HG03280 (cell line): ENCODE measurements around the gene IQCK.
"Not testable (repeated sequence)": the region's sequence is repeated elsewhere in the genome, so short reads cannot be mapped to it uniquely, and the experiment has no call there.

Source experiments
- ATAC-seq: cut with Tn5 transposase; IDR thresholded peaks from one replicate; pipeline ENCODE4 v1.9.1; 2021; ENCODE audit warnings: mild to moderate bottlenecking, moderate library complexity; ENCODE audit not compliant: unreplicated experiment

Gene IQCK

DNA sequence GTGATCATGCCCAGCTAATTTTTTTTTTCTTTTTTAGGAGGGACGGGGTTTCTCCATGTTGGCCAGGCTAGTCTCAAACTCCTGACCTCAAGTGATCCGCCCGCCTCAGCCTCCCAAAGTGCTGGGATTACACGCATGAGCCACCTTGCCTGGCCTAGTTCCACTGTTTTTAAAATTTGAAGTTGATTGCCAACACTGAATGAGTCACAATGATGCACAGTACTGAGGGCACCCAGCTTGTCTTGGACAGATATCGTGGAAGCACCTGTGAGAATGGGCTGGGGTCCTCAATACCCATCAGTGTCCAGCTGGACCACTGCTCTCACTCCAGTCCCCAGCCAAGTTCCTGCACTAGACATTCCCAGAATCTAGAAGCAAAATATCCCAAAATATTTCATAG is 2.5 kb upstream of the IQCK start:
- no peak for ATAC-seq

DNA sequence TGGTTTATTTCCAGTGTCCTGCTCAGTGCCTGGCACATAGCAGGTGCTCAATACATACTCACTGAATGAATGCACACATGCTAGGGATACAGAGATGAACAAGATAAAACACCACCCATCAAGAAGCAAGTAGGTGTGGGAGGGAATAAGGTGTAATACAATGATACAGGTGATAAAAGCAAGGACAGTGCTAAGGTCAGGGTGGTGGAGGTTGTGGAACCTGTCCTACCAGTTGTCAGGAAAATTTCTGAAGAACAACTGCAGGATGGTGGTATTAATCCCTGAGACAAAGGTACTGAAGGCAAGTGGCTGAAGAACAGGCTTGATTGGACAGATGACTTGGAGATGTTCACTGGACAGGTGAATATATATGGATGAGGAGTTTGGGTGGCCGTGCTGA is 1.9 kb upstream of the IQCK start:
- no peak for ATAC-seq

DNA sequence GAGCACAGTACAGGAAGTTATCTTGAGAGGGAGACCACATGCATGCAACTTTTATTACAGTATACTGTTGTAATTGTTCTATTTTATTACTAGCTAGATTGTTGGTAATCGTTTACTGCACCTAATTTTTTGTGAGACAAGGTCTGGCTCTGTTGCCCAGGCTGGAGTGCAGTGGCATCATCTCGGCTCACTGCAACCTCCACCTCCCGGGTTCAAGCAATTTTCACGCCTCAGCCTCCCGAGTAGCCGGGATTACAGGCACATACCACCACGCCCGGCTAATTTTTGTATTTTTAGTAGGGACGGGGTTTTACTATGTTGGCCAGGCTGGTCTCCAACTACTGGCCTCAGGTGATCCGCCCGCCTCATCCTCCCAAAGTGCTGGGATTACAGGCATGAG is 1.3 kb upstream of the IQCK start:
- ATAC-seq: not testable (repeated sequence)

DNA sequence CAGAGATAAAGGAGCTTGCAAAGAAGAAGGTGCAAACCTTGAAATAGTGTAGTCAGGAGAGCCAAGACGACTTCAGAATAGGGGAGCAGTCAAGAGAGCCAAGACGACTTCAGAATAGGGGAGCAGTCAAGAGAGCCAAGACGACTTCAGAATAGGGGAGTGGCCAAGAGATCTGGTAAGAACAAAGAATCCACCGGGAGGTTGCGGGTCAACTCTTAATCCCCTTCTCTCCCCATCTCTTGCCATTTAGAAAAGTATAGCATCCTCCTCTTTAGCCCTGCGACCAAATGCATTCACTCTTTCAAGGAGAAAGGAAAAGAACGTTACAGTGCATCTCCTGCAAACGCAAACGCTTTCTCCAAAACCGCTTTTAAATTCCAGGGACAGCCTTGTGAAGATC is 757 bp upstream of the IQCK start:
- ATAC-seq: no peak

DNA sequence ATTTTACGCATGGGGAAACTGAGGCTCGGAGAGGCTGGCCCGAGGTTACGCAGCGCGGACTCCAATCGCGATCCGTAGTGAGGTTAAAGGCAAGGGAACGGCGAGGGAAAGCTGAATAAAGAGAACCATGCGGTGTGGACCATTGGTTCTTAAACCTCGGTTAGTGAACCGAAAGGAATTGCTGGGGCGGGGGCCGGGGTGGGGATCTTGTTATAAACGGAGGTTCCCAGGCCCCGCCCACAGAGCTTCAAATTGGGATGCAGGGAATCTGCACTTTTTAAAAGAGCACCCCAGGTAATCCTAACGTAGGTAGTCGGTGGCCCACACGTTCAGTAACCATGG is 524 bp downstream of the IQCK start:
- no peak for ATAC-seq

DNA sequence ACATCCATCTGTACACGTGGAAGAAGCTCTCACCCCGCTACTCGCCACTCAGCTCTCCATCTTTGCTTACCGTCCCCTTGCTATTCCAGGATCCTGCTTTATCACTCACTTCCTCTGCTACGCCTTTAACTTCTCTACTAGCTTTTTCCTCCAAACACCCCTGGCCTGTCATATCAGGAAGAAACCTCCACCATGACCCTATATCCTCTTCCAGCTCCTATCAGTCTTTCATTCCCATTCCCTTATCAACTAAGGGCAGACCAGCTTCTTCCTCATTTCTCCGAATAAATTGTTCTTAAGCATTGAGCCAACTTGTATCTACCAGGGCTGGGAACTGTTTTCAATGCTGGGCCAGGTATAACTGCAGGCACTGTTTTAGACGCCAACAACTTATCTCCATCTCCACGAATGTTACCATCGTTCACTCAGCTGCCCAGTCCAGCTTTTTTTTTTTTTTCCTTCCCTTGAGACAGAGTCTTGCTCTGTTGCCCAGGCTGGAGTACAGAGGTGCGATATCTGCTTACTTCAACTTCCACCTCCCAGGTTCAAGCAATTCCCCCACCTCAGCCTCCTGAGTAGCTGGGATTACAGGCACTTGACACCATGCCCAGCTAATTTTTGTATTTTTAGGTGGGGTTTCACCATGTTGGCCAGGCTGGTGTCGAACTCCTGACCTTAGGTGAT is 4.3 kb downstream of the IQCK start:
- ATAC-seq: no peak

DNA sequence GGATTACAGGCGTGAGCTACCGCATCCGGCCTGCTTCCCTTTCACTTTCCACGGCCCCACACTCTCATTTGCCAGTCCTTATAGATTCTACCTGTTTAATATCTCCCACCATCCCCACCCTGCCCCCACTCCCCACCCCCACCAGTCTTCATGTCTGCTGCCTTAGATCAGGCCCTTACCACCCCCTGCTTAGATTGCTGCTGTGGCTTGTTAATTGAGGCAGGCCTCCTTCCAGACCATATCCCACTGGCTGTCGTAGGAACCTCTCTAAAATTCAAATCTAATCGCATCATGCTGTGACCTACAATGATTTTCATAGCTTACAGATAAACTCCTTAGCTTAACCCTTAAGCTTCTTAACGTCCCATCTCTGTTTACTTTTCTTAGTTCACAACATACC is 4.9 kb downstream of the IQCK start:
- ATAC-seq: no peak

DNA sequence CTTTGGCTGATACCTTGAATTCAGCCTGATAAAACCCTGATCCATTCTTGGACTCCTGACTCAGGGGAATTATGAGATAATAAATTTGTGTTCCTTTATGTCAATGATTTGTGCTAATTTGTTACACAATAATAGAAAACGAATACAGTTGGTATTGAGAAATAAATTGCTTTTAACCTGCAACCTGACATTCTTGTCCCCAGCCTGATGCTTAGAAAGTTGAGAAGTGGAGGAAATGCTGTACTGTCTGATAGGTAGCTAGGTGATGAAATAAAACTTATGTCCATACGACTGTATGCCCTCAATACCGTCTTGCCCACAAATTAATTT is 10.5 kb downstream of the IQCK start:
- no peak for ATAC-seq

DNA sequence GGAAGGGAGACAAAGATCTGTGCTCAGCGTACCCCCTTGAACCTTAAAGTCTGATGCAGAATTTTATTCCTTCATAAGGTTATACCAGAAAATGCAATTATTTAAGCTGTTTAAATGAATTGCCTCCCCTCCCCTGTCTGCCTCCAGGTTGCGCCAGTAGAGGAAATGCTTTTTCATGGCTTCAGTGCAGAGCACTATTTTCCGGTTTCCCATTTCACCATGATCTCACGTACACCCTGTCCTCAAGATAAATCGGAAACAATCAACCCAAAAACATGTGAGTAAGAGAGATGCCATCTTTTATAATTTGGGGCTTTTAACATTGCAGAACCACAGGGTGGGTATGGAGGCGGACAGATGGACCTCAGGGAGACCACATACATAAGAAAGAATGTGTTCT is 15.5 kb downstream of the IQCK start:
- no peak for ATAC-seq

DNA sequence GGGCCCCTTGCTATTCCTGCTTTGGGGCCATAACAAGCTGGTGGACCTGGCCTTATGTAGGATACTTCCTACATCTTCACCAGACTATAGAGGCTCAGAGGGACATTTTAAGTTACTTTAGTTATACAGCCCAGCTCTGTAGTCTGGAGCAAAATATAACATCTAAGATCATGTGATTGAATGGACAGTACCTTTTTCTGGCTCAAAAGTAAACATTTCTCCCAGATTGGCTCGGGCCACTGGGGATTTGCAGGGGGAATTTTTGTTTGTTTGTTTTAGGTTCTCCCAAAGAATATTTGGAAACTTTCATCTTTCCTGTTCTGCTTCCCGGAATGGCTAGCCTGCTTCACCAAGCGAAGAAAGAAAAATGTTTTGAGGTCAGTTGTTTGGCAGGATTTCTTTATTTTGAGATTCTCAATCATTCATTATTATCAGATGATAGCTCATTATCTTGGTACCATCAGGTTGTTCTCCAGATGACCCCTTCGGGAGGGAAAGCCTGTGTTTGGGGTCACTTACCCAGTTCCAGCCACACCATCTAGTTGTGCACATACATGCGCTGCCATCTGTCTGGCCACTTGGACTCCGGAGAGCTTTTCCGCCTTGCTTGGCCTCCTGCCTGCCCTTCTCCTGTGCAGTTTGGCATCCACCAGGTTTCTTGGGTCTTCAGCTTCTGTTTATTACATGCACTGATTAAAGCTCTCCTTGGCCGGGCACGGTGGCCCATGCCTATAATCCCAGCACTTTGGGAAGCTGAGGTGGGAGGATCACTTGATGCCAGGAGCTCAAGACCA is 17.2 kb downstream of the IQCK start:
- no peak for ATAC-seq

DNA sequence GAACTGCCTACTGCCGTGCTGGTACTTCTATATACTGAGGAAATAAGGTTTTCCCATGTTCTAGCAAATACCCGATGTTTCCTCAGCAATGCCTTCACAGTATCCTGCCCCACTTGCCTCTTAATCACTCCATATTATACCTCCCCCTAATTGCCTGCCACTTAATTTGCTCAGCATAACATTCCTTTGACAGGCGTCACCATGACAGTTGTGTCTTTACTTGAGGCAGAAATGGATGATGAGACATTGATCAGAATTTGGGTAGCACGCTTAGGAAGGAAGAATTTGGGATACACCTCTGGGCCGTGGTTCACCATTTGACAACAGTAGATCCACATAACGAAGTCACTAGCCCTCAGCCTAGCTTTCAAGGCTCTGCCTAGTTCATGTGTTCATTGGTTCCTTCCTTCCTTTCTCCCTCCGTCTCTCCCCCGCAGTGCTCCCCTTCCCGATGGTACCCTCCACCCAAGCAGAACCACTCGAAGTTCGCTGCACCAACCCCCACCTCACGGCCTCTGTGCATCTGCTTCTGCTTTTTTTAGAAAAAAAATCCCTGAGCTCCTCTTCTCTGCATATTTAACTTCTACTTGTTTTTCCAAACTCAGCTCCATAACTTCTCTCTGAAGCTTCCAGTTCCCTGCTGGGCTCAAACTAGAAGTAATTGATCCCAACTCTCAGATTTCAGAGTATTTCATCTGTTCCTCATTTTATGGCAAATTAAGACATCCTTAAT is 19.4 kb downstream of the IQCK start:
- ATAC-seq: no peak

DNA sequence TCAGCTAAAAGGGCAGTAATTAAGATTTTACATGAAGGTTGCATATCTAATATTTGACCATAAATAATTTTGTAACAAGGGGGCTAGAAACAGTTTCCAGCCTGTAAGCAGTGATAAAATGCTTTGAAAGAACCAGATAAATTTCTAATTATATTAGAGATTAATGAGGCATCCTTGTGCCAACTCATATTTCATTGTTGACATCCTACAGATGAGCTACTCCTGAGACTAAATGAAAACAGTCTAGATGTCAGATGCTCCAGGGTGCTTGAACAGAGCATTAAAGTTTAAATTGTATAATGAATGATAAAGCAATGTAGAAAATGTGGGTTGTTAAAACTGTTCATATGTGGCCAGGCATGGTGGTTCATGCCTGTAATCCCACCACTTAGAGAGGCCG is 23.3 kb downstream of the IQCK start:
- no peak for ATAC-seq

DNA sequence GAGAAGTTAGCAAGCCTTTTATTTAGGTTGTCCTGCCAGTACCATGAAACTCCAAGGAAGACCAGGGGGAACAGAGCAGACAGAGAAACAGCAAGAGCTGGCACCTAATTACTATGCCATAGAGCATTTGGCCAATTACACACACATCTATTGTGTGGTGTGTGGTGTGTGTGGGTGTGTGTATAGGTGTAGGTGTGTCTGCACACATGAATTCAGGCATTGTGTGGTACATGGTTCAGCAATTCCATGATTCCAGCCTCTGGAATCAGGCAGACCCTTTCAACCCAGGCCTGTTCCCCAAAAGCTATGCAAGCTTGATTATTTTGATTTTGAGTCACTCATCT is 25.7 kb downstream of the IQCK start:
- no peak for ATAC-seq

DNA sequence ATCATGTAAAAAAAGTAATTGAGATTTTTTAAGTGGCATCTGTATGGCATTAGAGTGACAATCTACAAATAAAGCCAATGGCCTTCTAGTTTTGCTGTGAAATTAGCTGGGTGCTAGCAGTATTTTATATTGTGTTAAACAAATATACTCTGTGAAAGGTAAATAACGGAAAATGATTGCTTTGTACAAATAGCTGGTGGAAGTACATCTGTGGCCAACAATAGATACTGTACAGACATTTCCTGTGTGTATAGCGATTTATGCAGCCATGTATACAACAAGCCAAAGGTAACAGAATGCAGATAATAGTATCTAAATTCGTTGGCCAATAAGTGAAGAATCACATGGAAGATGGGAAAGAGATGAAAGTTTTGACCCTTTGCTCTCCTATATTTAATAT is 26.6 kb downstream of the IQCK start:
- no peak for ATAC-seq

DNA sequence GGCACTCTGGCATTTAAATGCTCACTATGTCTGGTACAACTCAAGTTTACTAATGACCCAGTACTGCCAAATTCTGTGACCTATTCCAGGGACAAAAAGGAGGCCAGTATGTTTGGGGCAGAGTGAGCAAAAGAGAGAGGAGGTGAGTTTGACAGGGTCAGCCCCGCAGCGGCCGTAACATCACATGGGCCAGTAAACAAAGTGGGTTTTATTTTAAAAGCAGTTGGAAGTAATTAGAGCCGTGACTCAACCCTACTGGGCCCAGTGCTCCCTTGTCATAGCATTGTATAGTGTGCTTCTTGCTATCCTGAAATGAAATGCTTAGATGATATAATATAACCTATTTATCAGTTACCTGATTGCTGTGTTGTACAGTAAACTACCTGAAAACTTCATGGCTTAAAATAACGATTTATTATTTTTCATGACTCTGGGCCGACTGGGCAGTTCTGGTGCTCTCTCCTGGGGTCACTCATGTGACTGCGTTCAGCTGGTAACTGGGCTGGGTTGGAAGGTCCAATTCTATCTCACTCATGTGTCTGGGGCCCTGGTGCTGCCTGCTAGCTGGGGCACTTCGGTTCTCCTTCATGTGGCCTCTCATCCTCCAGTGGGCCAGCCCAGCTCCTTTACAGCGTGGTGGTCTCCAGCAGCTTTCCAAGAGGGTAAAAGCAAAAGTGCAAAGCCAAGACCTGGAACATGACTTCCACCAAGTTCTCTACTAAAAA is 27.4 kb downstream of the IQCK start:
- no peak for ATAC-seq

DNA sequence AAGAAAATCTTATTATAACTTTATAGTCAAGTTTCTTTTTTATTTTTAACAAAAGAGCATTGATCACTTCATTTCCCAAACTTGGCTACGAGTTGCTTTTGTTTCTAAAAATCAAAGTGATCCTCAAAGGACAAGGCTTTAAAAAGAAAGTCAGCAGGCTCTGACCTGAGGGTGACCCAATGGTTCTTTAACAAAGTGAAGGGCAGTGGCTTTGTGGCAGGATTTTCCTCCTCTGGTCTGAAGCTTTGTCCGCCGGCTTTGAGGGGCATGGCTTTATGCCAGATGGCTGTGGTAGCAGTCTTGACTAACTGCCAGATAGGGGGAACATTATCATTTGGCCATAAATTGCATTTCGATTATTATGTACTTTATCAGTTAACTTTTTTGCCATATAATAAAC is 28.5 kb downstream of the IQCK start:
- no peak for ATAC-seq

DNA sequence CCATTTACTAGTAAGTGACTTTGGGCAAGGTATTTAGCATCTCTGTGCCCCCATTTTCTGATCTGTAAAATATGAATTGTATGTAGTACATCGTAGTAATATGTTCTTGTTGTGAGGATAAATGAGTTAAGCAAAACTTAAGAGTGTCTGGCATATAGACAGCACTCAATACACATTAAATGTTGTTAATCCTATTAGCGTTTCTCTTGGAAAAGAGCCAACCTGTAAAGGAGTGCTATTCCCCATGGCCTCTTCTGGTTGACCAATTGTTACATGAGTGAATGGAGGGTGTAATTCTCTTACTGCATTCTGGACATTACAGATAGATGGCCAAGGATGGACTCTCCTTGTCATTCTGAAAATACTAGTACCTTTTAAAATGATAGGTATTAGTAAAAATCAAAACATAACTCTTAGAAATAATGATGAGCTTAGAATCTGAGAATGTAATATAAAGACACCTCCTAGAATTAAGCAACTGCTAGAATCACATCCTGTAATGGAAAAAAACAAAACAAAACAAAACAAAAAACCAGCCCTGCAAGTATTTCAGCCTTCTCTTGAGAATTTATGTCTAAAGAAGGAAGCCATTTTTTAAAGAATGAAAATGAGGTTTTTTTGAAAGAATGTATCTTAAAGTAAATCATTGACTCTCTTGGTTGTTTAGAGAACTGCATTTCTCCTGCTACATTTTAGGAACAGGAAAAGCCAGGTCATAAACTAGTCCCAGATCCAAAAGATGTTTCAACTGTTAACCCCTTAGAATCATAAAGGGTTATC is 30.5 kb downstream of the IQCK start:
- ATAC-seq: no peak

DNA sequence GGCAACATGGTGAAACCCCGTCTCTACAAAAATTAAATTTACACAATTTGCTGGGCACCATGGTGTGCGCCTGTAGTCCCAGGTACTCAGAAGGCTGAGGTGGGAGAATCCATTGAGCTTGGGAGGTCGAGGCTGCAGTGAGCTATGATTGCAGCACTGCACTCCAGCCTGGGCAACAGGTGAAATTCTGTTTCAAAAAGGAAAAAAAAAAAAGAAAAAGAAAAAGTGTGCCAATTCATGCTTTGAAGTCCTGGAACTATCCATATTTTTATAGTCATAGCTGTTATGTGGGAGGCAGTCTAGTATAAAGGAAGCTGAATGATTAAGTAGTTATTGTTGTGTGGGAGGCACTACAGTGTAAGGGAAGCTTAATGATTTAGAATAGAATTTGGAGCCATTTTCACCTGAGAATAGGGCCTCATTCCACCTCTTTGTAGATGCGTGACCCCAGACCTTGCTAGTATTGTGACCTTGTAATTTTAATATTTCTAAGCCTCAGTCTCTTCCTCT is 31.6 kb downstream of the IQCK start:
- no peak for ATAC-seq

DNA sequence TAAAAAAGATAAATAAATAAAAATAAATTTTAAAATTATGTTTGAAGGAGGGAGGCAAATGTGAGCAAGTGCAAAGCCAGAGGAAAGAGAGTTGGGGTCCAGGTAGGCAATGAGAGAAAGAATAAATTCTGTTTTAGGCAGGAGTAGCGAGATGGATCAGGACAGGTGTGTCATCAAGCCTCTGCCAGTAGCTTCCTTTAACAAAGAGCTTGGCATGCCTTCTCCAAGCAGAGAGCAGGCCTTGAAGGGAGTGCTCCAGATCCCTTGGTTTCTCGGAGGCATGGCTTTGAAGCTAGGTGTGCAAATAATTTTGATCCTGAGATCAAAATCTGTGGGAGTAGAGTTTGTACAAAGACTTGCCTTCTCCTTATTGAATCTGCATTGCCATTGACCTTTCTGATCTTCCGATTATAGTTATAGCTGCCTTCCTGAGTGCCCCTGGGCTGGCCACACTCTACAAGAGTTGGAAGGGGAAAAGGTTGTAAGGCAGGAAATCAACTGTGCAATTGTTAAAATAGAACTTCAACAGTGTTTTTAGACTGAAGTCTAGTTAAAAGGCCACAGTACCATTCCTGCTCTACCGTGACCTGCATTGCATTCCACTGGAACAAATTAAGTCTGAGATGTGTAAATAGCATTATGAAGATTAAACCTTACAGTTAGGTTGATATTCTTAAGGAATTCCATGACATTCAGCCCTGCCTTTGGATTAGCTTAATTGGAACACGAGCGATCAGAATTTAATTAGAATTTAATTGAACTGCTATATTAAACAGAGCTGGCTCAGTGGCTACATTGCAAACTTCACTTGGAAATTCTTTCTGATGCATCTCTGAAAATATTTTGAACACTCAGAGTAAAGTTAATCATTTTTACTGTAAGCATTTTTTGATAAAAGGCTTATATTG is 33.7 kb downstream of the IQCK start:
- no peak for ATAC-seq
